AG09309 (cell line): ENCODE data around the gene TAS2R41.

ENCODE experiments used
- DNase-seq: peaks from one replicate; pipeline ENCODE4 v3.0.0-alpha.2; 2010; ENCODE audit warnings: low read depth
- H3K4me3 ChIP-seq: 2 replicates; pipeline ENCODE4 v1.5.1; 2011; ENCODE audit warnings: mild to moderate bottlenecking, low read depth, low read length, moderate library complexity; ENCODE audit not compliant: control insufficient read depth
- TF ChIP-seq, protein P1 (sequence below): IDR thresholded peaks from 2 replicates; pipeline ENCODE4 v1.5.1; 2011; ENCODE audit warnings: mild to moderate bottlenecking, low read depth, low read length, inconsistent platforms; ENCODE audit not compliant: insufficient read depth, control insufficient read depth; ENCODE audit errors: missing control alignments

The TAS2R41 gene

DNA sequence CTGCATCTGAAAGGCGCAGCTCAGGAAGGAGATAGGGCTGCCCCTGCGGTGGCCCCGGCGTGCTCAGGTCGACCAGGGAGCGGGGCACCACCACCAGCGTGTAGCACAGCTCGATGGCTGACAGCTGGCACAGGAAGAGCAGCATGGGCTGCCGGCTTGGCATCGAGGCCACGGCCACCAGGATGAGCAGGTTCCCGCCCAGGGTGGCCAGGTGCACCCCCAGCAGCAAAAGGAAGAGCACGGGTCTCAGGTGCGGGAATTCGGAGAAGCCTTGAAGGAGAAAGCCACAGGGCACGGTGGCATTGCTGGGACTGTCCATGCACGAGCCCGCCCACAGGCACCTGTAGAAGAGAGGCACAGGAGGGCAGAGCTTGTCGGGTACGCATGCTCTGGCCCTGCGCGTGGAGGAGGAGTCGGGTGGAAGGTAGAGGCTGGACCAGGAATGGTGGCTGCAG lies 33.9 kb downstream of the TAS2R41 start:
- TF ChIP-seq, protein P1, sequence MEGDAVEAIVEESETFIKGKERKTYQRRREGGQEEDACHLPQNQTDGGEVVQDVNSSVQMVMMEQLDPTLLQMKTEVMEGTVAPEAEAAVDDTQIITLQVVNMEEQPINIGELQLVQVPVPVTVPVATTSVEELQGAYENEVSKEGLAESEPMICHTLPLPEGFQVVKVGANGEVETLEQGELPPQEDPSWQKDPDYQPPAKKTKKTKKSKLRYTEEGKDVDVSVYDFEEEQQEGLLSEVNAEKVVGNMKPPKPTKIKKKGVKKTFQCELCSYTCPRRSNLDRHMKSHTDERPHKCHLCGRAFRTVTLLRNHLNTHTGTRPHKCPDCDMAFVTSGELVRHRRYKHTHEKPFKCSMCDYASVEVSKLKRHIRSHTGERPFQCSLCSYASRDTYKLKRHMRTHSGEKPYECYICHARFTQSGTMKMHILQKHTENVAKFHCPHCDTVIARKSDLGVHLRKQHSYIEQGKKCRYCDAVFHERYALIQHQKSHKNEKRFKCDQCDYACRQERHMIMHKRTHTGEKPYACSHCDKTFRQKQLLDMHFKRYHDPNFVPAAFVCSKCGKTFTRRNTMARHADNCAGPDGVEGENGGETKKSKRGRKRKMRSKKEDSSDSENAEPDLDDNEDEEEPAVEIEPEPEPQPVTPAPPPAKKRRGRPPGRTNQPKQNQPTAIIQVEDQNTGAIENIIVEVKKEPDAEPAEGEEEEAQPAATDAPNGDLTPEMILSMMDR: no peak
- H3K4me3 ChIP-seq: no peak overlapping the region
- DNase-seq: no peak

DNA sequence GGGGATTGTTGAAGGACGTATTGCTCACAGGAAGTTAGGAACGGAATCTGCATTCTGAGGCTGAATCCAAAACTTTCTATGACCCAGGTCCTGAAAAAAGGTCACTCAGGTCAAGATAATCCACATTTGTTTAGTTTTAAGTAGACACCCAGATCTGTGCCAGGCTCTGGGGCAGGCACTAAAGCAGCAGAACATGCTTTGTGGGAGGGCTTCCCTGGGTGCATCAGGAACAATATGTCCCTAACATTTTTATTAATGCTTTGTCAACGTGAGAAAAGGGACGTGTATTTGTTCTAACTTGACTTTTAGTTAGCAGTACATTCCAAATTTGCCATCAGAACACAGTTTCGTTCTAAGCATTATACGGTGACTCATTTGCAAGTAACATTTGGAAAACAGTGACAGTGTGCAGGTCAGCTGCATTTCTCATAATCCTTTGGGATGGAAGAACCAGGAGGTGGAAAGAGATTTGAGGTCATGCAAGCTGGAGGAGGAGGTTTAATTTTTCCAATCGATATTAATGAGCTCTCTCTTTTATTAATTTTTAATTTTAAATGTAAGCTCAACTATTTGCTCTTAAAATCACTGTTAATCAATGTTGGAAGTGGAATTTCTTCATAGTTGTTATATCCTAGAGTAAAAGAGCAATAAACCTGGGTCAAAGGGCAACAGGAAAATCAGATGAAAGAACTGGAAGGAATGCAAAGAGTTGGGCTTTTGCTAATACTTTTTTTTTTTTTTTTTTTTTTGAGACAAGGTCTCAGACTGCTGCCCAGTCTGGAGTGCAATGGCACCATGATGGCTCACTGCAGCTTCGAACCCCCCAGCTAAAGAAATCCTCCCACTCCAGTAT lies 35.0 kb downstream of the TAS2R41 start:
- no peak overlapping the region for H3K4me3 ChIP-seq
- DNase-seq: no peak
- TF ChIP-seq, protein P1: no peak

DNA sequence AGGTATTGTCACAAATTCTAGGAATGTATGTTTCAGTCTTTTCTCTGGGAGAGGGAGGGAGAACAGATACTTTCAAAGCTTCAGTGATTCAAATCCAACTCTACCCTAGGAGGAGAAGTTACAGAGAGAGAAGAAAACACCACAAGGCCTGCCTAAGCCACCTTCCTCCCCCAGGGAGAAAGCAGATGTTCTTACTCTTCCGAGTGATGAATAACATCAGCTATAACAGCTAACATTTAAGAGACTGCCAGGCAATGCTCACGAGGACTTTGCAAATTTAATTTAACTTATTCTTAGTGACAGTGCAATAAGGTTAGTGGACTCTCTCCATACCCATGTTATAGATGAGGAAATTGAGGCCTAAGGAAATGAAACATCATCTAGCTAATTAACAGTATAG lies 36.8 kb downstream of the TAS2R41 start:
- DNase-seq: no peak
- no peak overlapping the region for H3K4me3 ChIP-seq
- TF ChIP-seq, protein P1: no peak

DNA sequence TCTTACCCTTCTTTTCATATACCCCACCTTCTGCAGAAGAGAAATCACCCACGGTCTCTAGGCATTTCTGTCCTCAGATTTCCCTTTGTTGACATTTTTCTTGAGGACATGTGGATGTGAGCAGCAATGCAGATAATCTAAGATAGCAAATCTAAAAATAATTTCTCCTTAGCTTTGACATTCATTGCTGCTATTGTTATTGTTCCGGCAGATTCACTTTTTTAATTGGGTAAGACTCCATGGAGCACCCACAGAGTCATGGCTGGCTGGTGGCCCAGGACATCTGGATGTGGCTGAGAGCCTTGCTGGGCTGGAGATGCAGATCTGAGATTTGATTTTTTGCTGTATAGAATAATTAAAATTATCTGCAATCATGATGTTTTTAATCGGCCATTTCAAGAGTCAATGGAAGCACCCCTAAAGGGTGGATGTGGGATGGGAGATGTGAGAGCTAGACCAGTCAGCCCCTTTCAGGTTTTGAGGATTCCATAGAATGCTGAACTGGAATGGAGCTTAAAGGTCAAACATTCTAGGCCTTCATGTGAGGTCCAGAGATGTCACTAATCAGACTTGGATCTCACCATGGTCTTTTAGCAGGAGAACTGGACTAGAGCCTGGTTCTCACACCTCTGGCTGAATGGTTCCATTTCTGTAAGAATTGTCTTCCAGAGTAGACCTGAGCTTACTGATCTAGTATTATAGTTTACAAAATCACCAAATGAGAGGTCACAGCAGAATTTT lies 37.5 kb downstream of the TAS2R41 start:
- no peak for DNase-seq

DNA sequence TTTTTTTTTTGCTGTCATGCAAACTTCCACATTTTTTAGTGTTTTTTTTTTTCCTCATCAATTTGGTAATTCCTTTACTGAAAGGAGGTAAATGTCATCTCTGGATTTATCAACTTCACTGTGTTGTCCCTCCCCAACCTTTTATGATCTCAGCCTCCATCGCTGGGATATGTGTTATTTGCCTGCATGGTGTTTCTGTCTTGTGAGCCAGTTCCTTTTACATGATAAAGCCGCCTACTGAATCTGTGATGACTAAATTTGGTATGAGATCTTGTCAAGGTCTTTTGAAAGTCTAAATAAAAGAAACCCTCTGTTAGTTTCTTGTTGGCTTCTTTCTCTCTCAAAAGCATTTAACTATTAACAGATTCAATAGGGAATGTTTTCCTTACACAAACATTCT lies 39.3 kb downstream of the TAS2R41 start:
- no peak for DNase-seq
- TF ChIP-seq, protein P1: no peak
- H3K4me3 ChIP-seq: no peak overlapping the region

More for the DNA sequence above, 37.5 kb downstream of the TAS2R41 start:
- H3K4me3 ChIP-seq: no peak overlapping the region
- TF ChIP-seq, protein P1: no peak

DNA sequence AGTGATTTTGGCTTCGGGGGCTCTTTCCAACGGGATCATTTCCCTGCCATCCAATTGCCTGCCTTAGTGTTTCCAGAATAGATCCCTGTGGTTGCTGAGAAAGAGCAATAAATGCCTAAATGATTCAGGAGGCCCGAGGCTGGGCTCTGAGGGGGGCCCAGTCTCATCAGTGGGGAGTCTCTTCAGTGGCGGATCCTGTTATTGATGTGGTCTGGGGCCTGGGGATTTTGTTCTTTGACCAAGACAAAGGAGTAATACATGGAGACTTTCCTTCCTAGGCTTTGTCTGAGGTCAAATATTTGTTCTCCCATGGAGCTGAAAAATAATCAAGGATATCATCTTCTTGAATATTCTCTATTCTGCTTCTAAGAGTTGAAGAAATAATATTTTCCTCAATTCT lies 40.8 kb downstream of the TAS2R41 start:
- H3K4me3 ChIP-seq: no peak overlapping the region
- TF ChIP-seq, protein P1: no peak
- no peak for DNase-seq
